CD8-positive, alpha-beta memory T cell (primary cell): Measurements from ENCODE around the gene NPHS1. TPM values are rescaled to one million over a fixed set of nuclear protein-coding genes. Genes with fewer than 3 reads are reported as not detected.

ENCODE experiments used
- CTCF ChIA-PET: fragments of 350-600 bp; sonication (Branson Sonifier 250); formaldehyde crosslinking; loops from one replicate; lab custom pipeline; 2021; ENCODE audit warnings: antibody characterized with exemption; lab: Charles Lee
- POLR2A ChIA-PET: fragments of 350-600 bp; sonication (Branson Sonifier 250); formaldehyde crosslinking; loops from one replicate; lab custom pipeline; 2021; ENCODE audit warnings: antibody characterized with exemption; lab: Charles Lee
- DNase-seq, 5 donors: peaks; one replicate each; pipeline versions ENCODE4 v3.0.0 to v3.0.0-alpha.2; 2020 to 2022; ENCODE audit warnings: mixed read lengths in 1 of 5
- H3K27ac ChIP-seq: one replicate; pipeline ENCODE4 v1.7.0; 2013; ENCODE audit warnings: low read depth, mild to moderate bottlenecking, low read length, moderate library complexity
- H3K27me3 ChIP-seq: 2 replicates; pipeline ENCODE4 v1.7.0; 2013; ENCODE audit warnings: low read length, mild to moderate bottlenecking; ENCODE audit not compliant: insufficient read depth, poor library complexity, severe bottlenecking
- H3K36me3 ChIP-seq: 2 replicates; pipeline ENCODE4 v1.7.0; 2013; ENCODE audit warnings: mild to moderate bottlenecking, low read length, moderate library complexity; ENCODE audit not compliant: insufficient read depth
- H3K4me1 ChIP-seq: 2 replicates; pipeline ENCODE4 v1.7.0; 2013; ENCODE audit warnings: mild to moderate bottlenecking, low read length, moderate library complexity; ENCODE audit not compliant: insufficient read depth
- H3K4me3 ChIP-seq: 2 replicates; pipeline ENCODE4 v1.7.0; 2013; ENCODE audit warnings: mild to moderate bottlenecking, low read length
- H3K9me3 ChIP-seq: 2 replicates; pipeline ENCODE4 v1.7.0; 2013; ENCODE audit warnings: mild to moderate bottlenecking, low read length
- H3K27ac Mint-ChIP-seq, 8 donors: one replicate each; pipeline ENCODE4 v1.8.0; 2020 to 2021; ENCODE audit warnings: mixed read lengths in 8 of 8, mild to moderate bottlenecking in 6 of 8, inconsistent platforms in 3 of 8, moderate library complexity in 3 of 8
- H3K27me3 Mint-ChIP-seq, 2 donors: one replicate each; pipeline ENCODE4 v1.8.0; 2020 to 2021; ENCODE audit warnings: mixed read lengths in 2 of 2, mild to moderate bottlenecking in 1 of 2, moderate library complexity in 1 of 2
- H3K36me3 Mint-ChIP-seq, 3 donors: one replicate each; pipeline ENCODE4 v1.8.0; 2020 to 2021; ENCODE audit warnings: mixed read lengths in 3 of 3, inconsistent platforms in 1 of 3, mild to moderate bottlenecking in 1 of 3
- H3K4me1 Mint-ChIP-seq, 3 donors: one replicate each; pipeline ENCODE4 v1.8.0; 2020 to 2021; ENCODE audit warnings: mixed read lengths in 3 of 3, inconsistent platforms in 1 of 3, mild to moderate bottlenecking in 1 of 3
- H3K4me3 Mint-ChIP-seq, 7 donors: one replicate each; pipeline ENCODE4 v1.8.0; 2020 to 2021; ENCODE audit warnings: mixed read lengths in 7 of 7, mild to moderate bottlenecking in 6 of 7, moderate library complexity in 4 of 7, inconsistent platforms in 2 of 7
- H3K9me3 Mint-ChIP-seq, 5 donors: one replicate each; pipeline ENCODE4 v1.8.0; 2020 to 2022; ENCODE audit warnings: mixed read lengths in 5 of 5, mild to moderate bottlenecking in 3 of 5, moderate library complexity in 2 of 5, inconsistent platforms in 1 of 5
- polyA plus RNA-seq: library from polyadenylated mRNA; unstranded; fragments of 300-500 nt; fragmentation: Illumina TruSeq; gene quantifications from one replicate; pipeline ENCODE4 v1.2.3, GENCODE V29; 2021
- total RNA-seq, 2 experiments: library from RNA; stranded (reverse); gene quantifications; one replicate each; pipeline ENCODE4 v1.2.3, GENCODE V29; 2021

NPHS1 gene
- total and polyA plus RNA-seq, 3 experiments from 2014 or later = not detected

GRCh38 chr19:35863018-35863417 lies 10.7 kb upstream of the NPHS1 start:
- H3K9me3 ChIP-seq = no peaks in the 10 kb centered on the region
- no peak for DNase-seq
- Mint-ChIP-seq H3K27ac (no peak overlapping the region), H3K4me1 (peaks cover 0 to 13% (median 2%) of the 10 kb centered on the region in 3 donors), H3K4me3 (no peak overlapping the region), H3K36me3 (no peaks in the 10 kb centered on the region), H3K9me3 (no peaks in the 10 kb centered on the region), H3K27me3 (peaks cover 37 to 67% of the 10 kb centered on the region in 2 donors)
- H3K27me3 ChIP-seq = peaks cover 5% of the 10 kb centered on the region
- H3K36me3 ChIP-seq = no peaks in the 10 kb centered on the region
- ChIA-PET CTCF (interaction anchor here (0.6 kb wide), 1 partner anchor 171 kb away, joined by 3 read pairs; no protein-coding TSS in a partner anchor), POLR2A (no interaction called here)
- H3K4me1 ChIP-seq = no peaks in the 10 kb centered on the region
- H3K27ac ChIP-seq = no peak overlapping the region
- H3K4me3 ChIP-seq = no peak overlapping the region

- Histone ChIP-seq H3K27ac (no peak overlapping the region), H3K9me3 (no peaks in the 10 kb centered on the region), H3K4me3 (no peak overlapping the region), H3K36me3 (no peaks in the 10 kb centered on the region), H3K27me3 (peaks cover 5% of the 10 kb centered on the region), H3K4me1 (no peaks in the 10 kb centered on the region)
- H3K4me1 Mint-ChIP-seq = peaks cover 3 to 9% (median 4%) of the 10 kb centered on the region in 3 donors
- no peak overlapping the region for H3K4me3 Mint-ChIP-seq
- no peak overlapping the region for H3K27ac Mint-ChIP-seq
- DNase-seq = no peak
- H3K27me3 Mint-ChIP-seq = peaks cover 38 to 63% of the 10 kb centered on the region in 2 donors
- POLR2A ChIA-PET = no interaction called here
- CTCF ChIA-PET = interaction anchor here (0.6 kb wide), 1 partner anchor 171 kb away, joined by 3 read pairs; no protein-coding TSS in a partner anchor
- no peaks in the 10 kb centered on the region for H3K36me3 Mint-ChIP-seq
- no peaks in the 10 kb centered on the region for H3K9me3 Mint-ChIP-seq
Observed at GRCh38 chr19:35862528-35862927, 10.2 kb upstream of the NPHS1 start.

DNA sequence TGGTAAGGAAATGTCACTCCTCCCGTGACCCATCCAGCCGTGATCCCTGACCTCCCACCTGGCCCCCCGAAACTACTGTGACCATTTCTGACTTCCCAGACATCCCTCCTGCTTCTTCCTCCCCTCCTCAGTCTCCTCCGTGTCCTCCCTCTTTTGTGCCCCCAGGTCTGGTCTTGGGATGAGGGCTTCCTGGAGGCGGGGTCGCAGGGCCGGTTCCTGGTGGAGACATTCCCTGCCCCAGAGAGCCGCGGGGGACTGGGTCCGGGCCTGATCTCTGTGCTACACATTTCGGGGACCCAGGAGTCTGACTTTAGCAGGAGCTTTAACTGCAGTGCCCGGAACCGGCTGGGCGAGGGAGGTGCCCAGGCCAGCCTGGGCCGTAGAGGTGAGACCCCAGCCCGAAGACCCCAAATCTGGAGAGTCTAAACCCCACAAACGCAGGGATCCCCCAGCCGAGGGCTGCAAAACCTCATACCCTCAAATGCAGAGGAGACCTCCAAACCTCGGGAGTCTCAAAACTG lies 9.4 kb upstream of the NPHS1 start:
- peaks cover 39 to 62% of the 10 kb centered on the region in 2 donors for H3K27me3 Mint-ChIP-seq

DNA sequence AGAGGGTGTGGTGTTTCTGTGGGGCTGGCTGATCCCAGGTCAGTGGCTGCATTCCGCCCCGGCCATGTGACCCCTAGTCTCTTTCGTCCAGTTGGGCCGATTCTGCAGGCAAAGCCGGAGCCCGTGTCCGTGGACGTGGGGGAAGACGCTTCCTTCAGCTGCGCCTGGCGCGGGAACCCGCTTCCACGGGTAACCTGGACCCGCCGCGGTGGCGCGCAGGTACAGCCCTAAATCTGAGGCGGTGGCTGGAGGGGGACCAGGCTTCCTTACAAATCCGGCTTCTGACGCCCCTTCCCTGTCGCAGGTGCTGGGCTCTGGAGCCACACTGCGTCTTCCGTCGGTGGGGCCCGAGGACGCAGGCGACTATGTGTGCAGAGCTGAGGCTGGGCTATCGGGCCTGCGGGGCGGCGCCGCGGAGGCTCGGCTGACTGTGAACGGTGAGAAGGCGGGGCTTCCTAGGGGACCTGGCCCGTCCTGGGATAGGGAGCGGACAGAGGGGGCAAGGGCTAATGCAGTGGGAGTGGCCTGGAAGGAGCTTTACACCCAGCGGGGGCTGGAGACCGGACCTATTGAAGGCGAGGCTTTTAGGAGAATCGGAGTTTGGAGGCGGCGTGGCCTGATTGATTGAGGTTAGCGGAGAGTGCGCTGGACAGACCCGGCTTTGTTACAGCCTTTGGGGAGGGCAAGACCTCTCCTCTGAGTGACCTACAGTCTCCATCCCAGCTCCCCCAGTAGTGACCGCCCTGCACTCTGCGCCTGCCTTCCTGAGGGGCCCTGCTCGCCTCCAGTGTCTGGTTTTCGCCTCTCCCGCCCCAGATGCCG lies 8.7 kb upstream of the NPHS1 start:
- peaks cover 8 to 16% (median 12%) of the 10 kb centered on the region in 3 donors for H3K4me1 Mint-ChIP-seq
- H3K27ac ChIP-seq = no peak overlapping the region
- no peaks in the 10 kb centered on the region for H3K4me1 ChIP-seq
- H3K9me3 ChIP-seq = no peaks in the 10 kb centered on the region
- H3K27me3 Mint-ChIP-seq = peaks cover 39 to 58% of the 10 kb centered on the region in 2 donors
- no peak overlapping the region for H3K4me3 Mint-ChIP-seq
- ChIA-PET CTCF (interaction anchor here (1.9 kb wide), 1 partner anchor 80 kb away, joined by 4 read pairs; no protein-coding TSS in a partner anchor), POLR2A (no interaction called here)
- H3K27me3 ChIP-seq = peaks cover 10% of the 10 kb centered on the region
- no peaks in the 10 kb centered on the region for H3K9me3 Mint-ChIP-seq
- no peaks in the 10 kb centered on the region for H3K36me3 Mint-ChIP-seq
- H3K36me3 ChIP-seq = no peaks in the 10 kb centered on the region
- no peak for DNase-seq
- no peak overlapping the region for H3K27ac Mint-ChIP-seq
- H3K4me3 ChIP-seq = no peak overlapping the region

More for the DNA sequence above, 9.4 kb upstream of the NPHS1 start:
- no peak for DNase-seq
- Histone ChIP-seq H3K4me1 (no peaks in the 10 kb centered on the region), H3K27ac (no peak overlapping the region), H3K9me3 (no peaks in the 10 kb centered on the region), H3K4me3 (no peak overlapping the region), H3K27me3 (peaks cover 10% of the 10 kb centered on the region), H3K36me3 (no peaks in the 10 kb centered on the region)
- no peak overlapping the region for H3K27ac Mint-ChIP-seq
- POLR2A ChIA-PET = no interaction called here
- H3K4me3 Mint-ChIP-seq = no peak overlapping the region
- CTCF ChIA-PET = no interaction called here
- peaks cover 8 to 16% (median 12%) of the 10 kb centered on the region in 3 donors for H3K4me1 Mint-ChIP-seq
- H3K36me3 Mint-ChIP-seq = no peaks in the 10 kb centered on the region
- no peaks in the 10 kb centered on the region for H3K9me3 Mint-ChIP-seq

DNA sequence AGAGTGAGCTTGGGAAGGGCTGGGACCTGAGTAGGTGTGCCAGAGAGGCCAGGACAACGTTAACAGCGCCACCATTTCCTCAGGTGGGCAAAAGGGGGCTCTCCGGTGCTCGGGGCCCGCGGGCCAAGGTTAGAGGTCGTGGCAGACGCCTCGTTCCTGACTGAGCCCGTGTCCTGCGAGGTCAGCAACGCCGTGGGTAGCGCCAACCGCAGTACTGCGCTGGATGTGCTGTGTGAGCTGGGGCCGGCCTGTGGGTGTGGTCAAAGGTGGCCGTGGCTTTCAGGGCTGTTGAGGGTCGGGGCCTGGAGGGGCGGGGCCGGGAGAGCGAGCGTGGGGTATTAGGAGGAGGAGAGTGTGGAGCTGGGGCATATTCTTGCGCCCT lies 8.1 kb upstream of the NPHS1 start:
- Mint-ChIP-seq H3K4me3 (no peak overlapping the region), H3K9me3 (no peaks in the 10 kb centered on the region), H3K27ac (no peak overlapping the region), H3K36me3 (no peaks in the 10 kb centered on the region), H3K27me3 (peaks cover 43 to 56% of the 10 kb centered on the region in 2 donors), H3K4me1 (peaks cover 8 to 16% (median 12%) of the 10 kb centered on the region in 3 donors)
- Histone ChIP-seq H3K27ac (no peak overlapping the region), H3K27me3 (peaks cover 10% of the 10 kb centered on the region), H3K4me1 (no peaks in the 10 kb centered on the region), H3K9me3 (no peaks in the 10 kb centered on the region), H3K4me3 (no peak overlapping the region), H3K36me3 (no peaks in the 10 kb centered on the region)
- POLR2A ChIA-PET = no interaction called here
- CTCF ChIA-PET = interaction anchor here (1.9 kb wide), 1 partner anchor 80 kb away, joined by 4 read pairs; no protein-coding TSS in a partner anchor
- no peak for DNase-seq

DNA sequence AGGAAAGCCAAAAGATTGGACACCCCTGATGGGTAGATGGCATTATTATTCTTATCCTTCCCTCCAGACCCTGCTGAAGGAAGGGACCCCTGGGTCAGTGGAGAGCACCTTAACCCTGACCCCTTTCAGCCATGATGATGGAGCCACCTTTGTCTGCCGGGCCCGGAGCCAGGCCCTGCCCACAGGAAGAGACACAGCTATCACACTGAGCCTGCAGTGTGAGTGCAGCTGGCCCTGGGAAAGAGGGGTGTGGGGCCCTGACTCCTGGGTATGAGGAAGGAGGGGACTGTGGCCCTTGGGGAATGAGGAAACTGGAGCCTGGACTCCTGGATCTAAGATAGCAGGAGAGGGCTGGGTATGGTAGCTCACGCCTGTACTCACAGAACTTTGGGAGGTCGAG lies 7.1 kb upstream of the NPHS1 start:
- Mint-ChIP-seq H3K9me3 (no peaks in the 10 kb centered on the region), H3K4me3 (peak overlapping the region in 1 of 7 donors; percentile 76), H3K27me3 (peaks cover 50 to 59% of the 10 kb centered on the region in 2 donors), H3K27ac (no peak overlapping the region), H3K4me1 (peaks cover 8 to 16% (median 12%) of the 10 kb centered on the region in 3 donors), H3K36me3 (no peaks in the 10 kb centered on the region)
- peaks cover 19% of the 10 kb centered on the region for H3K27me3 ChIP-seq
- no peak overlapping the region for H3K27ac ChIP-seq
- CTCF ChIA-PET = interaction anchor here (1.9 kb wide), 1 partner anchor 81 kb away, joined by 4 read pairs; no protein-coding TSS in a partner anchor
- no peaks in the 10 kb centered on the region for H3K9me3 ChIP-seq
- no peak for DNase-seq
- no peaks in the 10 kb centered on the region for H3K36me3 ChIP-seq
- no peak overlapping the region for H3K4me3 ChIP-seq
- POLR2A ChIA-PET = no interaction called here
- no peaks in the 10 kb centered on the region for H3K4me1 ChIP-seq

- no peak for DNase-seq
- H3K27ac Mint-ChIP-seq = no peak overlapping the region
- ChIA-PET CTCF (no interaction called here), POLR2A (no interaction called here)
- Histone ChIP-seq H3K27ac (no peak overlapping the region), H3K4me1 (no peaks in the 10 kb centered on the region), H3K4me3 (no peak overlapping the region), H3K27me3 (peaks cover 19% of the 10 kb centered on the region), H3K36me3 (no peaks in the 10 kb centered on the region), H3K9me3 (no peaks in the 10 kb centered on the region)
- peak overlapping the region in 5 of 7 donors; percentile 7 to 78 (median 54) for H3K4me3 Mint-ChIP-seq
- peaks cover 48 to 63% of the 10 kb centered on the region in 2 donors for H3K27me3 Mint-ChIP-seq
- H3K36me3 Mint-ChIP-seq = no peaks in the 10 kb centered on the region
- no peaks in the 10 kb centered on the region for H3K9me3 Mint-ChIP-seq
- peaks cover 8 to 16% (median 12%) of the 10 kb centered on the region in 3 donors for H3K4me1 Mint-ChIP-seq
Observed at GRCh38 chr19:35858311-35858710, 6.0 kb upstream of the NPHS1 start.
